Stimulated activated CD4-positive, alpha-beta T cell treated with anti-CD3 and anti-CD28 coated beads, Interleukin-2, amount 100 ng/mL, for 4 hours (primary cell): Measurements from ENCODE around the gene OTOF.
"Not testable (repeated sequence)": the region's sequence is repeated elsewhere in the genome, so short reads cannot be mapped to it uniquely, and the experiment has no call there.

Experiments
- DNase-seq: peaks from one replicate; pipeline ENCODE4 v3.0.0-alpha.2; 2020; ENCODE audit warnings: low read depth

OTOF gene

DNA sequence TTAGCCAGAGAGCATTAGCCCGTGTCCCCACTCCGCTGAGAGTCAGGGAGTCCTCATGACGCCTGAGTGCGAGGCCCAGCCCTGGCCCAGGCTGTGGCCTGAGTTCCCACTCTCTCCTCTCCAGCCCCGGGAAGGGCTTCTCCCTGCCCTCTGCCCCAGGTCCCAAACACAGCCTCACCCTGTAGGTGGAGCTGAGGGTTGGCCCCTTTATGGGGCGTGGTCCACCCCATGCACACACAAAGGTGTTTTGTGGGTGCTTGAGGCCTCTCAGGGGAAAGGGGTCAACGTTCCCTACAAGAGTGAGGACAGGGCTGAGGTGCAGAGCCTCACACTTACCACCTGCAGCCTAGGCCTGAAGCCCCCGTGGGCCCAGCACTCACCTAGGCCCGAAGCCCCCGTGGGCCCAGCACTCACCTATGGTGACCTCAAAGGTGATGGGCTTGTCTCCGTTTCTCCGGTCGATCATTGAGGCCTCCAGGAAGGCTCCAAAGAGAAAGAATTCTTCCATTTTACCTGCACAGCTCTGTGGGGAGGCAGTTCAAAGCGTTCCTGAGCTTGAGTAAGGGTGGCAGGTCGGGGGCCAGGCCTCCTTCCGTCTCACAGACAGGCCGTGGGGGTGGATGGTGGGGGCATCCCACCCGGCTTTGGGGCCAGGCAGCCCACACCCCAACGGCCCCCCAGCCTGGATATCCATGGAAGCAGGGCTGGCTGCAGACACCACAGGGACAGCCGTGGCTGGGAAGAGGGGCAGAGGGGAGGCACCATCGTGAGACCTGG lies 2.1 kb upstream of the OTOF start:
- DNase-seq: no peak

DNA sequence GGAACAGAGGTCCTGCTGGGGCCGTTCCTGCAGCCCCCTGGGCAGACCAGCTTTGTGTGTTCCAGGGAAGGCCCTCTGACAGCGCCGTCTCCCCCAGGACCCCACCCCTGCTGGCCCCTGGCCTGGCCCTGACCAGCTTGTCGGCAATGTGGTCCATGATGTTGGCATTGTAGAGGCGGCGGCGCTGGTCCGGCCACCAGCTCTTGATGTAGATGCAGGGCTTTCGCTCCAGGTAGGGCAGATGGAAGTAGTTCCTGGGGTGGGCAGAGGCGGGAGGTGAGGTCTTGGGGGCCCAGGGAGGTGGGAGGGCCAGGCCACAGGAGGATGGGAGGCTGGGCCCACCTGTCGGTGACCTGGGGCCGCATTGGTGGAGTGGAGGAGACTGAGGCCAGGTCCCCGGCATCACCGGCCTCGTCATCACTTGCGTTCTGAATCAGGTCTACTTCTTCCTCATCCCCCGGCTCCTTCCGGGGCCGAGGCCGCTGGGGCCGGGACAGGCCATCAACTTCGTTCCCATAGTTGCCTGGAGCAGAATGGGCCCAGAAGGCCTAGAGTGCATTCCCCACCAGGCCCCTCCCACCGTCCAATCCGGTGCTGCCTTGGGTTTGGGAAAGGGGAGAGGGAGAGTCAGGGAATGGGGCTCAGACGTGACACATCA lies 1.3 kb upstream of the OTOF start:
- DNase-seq: no peak

DNA sequence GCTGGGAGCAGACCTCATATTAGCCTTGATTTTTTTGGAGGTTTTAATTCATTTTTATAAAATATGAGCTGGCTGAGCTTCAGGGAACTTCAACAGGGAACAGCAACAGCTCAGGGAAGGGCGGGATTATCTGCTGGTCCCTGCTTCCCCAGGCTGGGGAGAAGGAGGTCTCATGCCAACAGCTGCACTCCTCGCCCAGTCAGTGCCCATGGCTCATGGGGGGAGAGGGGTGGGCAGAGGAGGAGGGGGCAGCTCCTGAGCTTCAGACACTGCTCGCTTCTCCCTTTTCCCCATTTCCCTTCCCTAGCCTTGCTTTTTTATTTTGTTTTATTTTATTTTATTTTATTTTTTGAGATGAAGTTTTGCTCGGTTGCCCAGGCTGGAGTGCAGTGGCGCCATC lies 442 bp upstream of the OTOF start:
- DNase-seq: no peak

DNA sequence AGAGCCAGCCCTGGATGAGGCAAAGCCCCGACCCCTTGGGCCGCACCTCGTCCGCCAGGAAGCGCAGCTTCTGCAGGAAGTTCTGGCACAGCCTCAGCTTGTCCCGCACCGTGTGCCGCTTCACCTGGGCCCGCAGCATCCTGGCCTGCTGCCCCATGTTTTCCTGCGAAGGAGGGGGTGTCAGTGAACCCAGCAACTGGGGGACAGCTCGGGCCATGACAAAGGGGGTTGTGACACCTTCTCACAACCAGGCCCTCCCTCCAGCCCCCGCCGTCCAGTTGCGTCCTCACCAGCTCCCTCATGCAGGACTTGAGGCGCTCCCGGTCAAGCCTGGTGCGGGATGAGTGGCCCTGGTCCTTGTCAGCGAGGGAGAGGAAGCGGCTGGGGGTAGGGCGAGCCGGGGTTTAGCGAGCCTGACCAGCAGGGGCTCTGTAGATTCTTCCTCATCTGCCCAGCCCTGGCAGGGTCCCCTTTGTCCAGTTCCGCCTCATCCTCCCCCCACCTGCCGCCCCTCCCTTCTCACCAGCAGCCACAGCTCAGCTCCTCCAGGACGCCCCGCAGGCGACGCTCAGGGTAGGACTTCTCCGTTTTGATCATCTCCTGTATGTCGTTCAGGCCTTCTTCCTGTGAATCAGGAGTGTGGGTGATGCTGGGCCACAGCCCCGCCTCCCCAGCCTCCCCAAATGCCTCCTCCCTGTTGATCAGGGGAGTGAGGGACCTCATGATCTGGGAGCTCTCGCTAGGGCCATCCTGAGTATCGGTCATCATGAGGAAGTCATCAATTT lies 606 bp downstream of the OTOF start:
- DNase-seq: no peak

DNA sequence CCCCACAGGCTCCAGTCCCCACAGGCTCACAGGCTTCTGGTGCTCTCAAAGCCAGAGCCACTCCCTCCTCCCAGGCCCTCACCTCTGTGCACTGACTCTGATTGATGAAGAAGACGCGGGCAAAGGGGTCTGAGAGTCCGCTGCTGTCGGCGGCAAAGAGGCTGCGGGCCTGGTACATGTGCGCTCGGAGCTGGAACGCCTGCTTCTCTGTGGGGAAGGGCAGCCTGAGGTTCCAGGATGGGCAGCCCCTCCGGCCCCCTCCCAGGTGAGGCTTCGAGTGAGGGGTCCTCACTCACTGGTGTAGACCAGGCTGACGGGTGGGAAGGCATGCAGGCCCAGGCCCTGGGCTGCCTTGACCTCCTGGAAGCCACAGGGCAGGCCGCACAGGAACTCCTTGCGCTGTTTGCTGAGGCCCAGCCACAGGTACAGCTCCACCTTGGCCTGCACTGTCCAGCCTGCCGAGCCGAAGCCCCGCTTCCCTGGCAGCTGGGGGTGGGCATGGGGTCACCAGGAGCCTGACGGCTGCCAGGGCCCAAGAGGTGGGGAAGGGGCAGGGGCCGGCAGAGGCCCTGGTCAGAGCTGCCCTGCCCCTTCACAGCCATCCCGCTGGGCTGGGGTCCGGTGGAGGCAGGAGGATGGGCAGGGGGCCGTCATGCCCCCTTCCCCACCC lies 2.0 kb downstream of the OTOF start:
- DNase-seq: no peak

DNA sequence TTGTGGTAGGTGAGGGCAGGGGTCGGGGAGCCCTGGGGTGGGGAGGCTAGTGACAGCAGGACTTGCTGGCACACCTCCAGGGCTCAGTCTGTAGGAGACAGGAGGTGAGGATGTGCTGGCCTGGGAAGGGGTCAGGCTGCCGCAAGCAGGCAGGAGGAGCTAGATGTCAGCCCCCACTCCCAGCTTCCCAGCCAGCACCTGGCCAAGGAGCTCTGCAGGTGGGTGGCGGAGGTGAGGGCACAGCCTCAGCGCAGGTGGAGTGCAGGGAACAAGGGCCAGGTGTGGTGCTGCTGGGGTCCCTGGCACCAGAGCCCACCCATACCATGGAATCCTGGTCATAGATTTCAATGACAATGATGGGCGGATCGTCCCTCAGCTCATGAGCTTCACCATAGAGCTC lies 2.9 kb downstream of the OTOF start:
- no peak for DNase-seq

DNA sequence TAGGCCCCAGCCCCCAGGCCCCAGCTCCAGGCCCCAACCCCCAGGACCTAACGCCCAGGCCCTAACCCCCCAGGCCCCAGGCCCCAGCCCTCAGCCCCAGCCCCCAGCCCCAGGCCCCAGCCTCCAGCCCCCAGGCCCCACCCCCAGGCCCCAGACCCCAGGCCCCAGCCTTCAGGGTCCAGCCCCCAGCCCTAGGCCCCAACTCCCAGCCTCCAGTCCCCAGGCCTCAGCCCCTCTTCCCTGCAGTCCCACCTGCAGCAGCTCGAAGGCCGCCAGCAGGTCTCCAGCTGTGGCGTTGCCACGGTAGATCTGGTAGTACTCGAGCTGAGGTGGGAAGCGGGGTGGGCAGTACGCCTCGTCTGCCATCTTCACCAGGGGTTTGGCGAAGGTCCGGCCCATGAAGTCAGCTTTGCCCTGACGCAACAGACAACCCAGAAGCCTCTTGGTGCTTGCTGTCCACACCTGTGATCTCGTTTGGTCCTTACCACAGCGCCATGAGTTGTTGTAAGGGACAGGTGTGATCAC lies 3.6 kb downstream of the OTOF start:
- DNase-seq: no peak

DNA sequence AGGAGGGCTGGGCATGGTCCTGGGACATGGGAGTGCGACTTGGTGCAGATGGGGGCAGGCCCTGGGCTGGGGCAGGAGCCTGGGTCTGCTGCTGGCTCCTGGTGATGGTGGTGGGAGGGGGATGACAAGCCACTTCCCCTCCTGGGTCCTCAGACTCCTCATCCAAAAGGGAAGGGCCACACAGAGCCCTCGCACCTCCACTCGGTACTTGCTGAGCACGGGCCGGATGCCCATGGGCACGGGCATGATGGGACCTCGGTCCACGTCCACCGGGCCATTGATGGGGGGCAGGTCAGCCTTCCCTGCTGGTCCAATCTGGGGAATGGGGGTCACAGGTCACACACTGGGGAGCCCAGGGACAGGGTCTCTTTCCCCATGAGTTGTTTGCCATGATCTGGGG lies 4.1 kb downstream of the OTOF start:
- DNase-seq: no peak

DNA sequence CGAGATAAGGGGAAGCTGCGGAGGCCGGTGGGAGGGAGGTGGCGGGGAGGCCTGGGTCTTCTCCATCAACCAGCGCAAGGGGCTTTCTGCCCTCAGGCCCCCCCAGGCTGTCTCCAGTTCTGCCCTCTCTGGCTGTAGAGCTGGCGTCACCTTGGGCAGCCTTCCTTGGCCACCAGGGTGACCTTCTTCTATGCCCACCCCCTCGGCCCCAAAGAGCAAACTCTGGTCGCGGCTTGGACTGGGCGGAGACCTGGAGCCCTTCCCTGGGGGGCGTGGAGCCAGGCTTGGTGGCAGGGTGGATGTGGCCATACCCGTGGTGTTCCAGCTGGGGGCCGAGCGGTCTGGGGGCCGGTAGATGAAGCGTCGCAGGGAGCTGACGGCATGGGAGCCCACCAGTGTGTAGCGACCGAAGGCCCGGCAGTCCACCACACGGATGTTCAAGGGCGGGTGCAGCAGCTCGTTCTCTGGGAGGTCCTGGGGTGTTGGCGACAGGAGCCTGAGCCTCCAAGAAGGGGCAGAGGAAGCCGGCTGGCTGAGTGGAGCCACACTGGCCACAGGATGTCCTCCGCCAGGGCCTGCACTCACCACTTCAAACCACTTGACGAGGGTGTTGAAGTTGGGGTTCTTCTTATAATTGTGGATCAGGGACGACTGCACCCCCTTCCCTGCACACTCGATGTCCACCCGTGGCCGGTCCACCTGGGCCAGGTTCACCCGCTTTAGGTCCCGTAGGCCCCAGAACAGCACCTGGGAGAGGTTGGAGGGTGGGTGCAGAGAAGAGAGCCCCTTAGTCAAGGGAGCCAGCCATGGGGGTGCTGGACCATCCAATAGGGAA lies 4.9 kb downstream of the OTOF start:
- no peak for DNase-seq

DNA sequence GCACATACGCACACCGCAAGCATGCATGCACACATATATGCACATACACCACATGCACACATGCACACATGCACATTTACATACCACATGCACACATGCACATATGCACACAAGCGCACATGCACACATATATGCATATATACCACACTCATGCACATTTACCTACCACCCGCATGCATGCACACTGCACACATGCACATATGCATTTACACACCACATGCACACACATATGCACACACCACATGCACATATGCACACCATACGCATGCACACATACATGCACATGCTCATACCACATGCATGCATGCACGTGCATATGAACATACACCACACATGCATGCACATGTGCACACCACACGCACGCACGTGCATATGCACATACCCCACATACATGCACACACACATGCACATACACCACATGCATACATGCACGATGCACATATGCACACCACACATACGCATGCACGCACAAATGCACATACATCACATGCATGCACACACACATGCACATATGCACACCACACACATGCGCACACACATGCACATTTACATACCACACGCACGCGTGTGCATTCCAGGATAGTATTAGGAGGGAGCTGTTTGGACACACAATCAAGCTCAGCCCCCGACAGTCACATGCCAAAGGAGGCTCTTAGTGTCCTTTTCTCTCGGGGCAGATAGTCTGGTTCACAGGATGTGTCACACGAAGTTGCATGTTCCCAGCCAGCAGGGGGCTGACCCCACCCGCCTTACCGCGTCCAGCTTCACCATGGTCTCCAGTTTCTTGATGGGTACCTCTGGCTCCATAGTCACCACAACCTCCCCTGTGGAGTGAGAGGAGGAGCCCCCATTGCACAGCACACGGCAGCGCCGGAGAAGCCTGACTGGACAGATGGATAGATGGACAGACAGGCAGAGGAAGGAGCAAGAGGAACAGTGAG lies 5.9 kb downstream of the OTOF start:
- DNase-seq: no peak

DNA sequence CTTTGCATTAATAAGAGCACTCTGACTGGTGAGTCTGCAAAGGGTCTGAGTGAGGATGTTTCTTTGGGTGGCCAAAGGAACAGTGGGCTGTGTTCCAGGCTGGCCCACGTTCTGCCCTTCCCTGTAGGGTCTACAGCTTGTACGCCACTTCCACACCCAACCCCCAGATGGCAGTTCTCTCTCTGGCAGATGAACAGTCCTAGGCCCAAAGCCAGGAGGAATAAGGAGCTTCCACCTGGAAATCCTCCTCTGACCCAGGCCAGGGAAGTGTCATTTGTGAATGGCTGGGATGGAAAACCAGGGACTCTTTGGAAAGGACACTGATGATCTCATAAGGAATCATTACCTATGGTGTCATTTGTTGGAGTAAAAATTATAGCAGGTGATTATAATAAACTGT lies 6.6 kb downstream of the OTOF start:
- no peak for DNase-seq

DNA sequence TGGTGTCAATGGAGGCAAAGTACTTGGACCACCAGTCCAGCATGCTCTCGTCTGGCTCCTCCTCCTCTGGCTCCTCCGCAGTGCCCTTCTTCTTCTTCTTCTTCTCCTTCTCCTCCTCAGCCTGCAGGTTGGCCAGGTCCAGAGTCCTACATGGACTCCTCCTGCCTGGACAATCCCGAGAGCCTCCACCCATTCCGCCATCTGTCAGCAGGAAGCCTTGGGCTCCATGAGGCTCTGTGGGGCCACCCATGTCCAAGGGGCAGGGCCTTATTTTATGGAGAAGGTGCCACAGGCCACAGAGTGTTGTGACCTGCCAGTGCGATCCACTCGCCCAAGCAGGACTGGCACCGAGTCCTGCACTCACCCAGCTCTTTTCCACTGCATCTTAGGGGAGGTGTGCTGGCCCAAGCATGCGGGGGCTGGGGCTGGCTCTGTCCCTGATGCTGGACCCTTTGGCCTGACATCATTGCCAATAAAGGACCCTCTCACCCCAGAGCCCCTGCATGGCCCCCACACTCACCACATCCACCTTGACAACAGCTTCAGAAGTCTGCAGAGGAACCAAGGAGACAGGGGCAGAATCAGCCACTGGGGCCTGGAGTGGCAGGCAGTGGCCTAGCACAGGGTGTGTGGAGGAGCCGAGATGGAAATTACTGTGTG lies 7.2 kb downstream of the OTOF start:
- DNase-seq: no peak

DNA sequence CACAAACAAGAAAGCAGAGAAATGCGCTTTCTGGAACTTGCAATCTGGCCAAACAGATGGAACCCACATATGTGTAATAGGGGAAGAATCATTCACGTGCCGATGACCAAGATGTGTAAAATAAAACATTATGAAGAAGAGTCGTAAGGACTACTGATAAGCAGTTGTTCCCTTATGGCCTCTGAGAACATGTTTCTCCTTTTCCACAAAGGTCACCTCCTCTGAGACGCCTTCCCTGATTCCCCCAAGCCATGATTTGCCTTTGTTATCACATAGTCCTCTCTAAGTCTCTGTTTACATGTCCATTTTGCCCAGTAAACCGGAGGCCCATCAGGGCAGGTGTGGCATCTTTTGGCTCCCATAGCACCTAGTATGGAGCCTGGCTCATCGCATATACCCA lies 8.0 kb downstream of the OTOF start:
- no peak for DNase-seq

DNA sequence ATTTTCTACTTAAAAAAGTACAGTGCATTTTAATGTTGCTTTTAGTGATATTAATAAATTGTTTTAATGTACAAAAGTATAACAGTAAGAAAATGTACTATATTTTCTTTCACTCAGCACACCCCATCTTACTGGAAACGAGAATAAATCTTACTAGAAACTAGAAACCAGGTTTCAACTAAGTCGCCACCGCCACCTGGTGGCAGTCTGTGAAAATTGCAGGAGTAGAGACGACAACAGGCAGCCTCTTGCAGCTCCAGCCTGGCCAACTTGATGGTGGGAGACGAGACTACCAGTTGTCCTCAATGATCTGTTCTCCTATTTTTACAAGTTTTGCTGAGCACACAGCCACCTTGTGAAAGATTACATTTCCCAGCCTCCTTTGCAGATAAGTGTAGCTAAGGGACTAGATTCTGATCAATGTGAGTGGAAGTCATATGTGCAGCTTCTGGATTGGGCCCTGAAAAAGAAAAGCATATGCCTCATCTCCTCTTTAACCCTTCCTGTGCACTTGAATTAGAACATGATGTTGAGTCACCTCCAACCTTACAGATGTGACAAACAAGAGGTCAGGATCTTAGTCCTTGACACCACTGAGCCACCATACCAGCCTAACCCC lies 8.7 kb downstream of the OTOF start:
- DNase-seq: peak; percentile 28

DNA sequence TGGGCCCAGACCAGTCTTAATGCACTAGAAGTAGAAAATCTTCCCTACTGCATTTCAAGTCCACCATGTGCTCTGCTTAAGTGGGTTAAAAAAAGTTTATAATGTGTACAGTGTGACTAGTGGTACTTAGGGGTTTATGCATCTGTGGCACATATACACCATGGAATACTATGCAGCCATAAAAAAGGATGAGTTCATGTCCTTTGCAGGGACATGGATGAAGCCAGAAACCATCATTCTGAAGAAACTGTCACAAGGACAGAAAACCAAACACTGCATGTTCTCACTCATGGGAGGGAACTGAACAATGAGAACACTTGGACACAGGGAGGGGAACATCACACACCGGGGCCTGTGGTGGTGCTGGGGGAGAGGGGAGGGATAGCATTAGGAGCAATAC lies 9.4 kb downstream of the OTOF start:
- DNase-seq: not testable (repeated sequence)

DNA sequence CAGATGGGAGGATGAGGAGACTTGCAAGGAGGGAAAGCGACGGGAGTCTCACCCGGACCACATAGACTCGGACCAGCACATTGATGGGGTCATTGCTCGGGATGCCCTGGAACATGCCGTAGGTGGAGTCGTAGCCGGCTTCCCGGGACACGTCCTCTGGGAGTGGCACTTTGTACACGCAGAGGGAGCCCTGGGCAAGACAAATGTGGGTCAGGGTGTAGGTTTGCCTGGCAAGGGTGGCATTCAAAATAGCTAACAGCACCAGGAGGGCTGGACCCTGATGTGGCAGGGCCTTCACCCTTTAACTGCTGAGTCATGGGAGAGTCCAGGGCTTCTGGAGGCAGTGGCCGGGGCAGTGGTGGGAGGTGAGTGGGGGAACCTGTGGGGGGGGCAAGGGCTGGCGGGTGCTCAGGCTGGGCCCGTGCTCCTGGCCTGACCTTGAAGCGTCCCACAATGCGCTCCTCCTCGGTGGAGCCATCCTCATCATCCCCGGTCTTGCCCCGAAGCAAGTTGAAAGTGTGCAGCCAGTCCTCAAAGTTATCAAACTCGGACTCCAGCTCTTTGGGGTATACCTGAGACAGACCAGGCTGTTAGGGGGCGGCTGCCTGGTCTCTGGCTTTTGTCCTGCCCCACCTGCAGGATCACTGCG lies 11.1 kb downstream of the OTOF start:
- DNase-seq: no peak

DNA sequence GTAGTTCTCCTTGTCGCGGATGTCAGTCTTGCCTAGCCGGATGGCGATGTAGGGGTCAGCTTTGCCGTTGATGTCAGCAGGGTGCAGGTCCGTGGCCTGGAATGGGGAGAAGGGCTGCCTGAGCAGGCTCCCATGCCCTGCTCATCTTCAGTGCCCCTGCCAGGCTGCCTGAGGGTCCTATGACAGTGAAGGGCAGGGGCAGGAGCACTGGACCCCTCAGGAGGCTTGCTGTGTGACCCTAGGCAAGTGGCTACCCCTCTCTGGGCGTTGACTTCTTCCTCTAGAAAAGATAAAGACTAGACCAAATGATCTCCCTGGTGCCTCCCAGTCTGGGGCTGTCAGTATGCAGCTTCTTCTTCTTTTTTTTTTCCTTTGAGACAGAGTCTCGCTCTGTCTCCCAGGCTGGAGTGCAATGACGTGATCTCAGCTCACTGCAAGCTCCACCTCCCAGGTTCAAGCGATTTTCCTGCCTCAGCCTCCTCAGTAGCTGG lies 11.9 kb downstream of the OTOF start:
- no peak for DNase-seq

DNA sequence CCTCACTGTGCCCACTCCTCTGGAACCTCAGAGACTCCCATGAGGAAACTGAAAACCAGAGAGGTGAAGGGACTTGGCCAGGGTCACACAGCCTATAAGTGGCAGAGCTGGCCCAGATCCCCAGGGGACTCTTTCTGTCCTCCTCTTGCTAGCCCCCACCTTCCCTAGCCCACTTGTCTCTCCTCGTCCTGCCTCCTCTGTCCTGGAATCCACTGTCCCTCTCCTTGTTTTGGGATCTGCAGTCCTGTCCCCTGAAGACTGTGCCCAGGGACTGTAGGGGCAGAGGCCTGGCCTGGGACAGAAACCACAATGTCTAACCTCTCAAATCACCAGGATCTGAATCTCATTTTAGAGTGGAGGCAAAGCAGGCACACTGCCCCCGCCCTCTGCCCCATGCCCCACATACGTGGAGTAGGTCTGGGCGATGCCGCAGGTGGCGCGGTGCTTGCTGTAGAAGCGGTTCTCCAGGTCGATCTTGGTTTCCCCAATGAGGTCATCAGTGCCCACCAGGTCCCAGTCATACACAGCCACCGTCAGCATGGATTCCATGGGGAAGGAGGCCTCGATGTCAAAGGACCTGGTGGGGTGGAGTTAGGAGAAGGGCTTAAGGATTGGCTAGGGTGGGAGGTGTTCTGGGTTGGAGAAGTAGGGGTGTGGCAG lies 12.5 kb downstream of the OTOF start:
- DNase-seq: no peak
